GM12873 (cell line): ENCODE measurements around the gene AGRN.

Source experiments
- TF ChIP-seq, protein P1 (sequence below): IDR thresholded peaks from 2 replicates; pipeline ENCODE4 v1.5.1; 2012; ENCODE audit warnings: low read depth, mild to moderate bottlenecking, moderate library complexity, low read length, control low read depth; ENCODE audit not compliant: insufficient read depth; ENCODE audit errors: missing control alignments

Gene AGRN

DNA sequence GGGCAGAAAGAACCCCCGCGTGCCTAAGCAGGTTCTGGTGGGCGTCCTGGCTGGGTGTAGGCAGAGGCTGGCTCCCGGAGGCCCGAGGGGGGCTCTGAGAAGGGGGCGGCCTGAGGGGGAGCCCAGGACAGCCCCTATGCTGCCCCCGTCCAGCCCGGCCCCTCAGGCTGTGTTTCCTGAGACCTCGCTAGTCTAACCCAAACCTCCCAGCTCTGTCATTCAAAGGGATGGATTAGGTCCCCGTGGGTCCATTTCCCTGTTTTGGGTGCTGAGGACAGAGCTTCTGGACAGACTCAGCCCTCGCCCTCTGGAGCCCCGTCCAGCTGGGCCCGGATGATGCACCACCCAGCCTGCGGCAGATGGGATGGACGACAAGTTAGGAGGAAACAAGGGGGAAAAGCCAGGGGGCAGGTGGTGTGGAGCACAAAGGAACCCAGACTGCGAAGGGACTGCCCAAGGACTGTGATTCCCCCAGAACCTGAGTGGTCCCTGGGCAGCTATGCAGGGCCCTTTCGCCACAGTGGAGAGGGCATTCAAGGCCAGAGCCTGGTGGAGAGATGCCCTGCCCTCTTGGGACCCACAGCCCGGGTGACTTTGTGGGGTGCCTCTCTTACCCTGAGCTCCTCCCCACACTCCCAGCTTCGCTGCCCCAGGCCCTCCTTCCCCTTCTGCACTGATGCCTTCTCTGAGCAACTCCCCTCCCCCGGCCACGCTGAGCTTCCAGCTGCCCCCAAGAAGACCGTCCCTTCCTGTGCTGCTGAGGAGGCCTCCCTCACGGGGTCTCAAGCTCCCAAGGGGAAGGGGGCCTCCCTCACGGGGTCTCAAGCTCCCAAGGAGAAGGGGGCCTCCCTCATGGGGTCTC lies 22.8 kb upstream of the AGRN start:
- TF ChIP-seq, protein P1, sequence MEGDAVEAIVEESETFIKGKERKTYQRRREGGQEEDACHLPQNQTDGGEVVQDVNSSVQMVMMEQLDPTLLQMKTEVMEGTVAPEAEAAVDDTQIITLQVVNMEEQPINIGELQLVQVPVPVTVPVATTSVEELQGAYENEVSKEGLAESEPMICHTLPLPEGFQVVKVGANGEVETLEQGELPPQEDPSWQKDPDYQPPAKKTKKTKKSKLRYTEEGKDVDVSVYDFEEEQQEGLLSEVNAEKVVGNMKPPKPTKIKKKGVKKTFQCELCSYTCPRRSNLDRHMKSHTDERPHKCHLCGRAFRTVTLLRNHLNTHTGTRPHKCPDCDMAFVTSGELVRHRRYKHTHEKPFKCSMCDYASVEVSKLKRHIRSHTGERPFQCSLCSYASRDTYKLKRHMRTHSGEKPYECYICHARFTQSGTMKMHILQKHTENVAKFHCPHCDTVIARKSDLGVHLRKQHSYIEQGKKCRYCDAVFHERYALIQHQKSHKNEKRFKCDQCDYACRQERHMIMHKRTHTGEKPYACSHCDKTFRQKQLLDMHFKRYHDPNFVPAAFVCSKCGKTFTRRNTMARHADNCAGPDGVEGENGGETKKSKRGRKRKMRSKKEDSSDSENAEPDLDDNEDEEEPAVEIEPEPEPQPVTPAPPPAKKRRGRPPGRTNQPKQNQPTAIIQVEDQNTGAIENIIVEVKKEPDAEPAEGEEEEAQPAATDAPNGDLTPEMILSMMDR = no peak

DNA sequence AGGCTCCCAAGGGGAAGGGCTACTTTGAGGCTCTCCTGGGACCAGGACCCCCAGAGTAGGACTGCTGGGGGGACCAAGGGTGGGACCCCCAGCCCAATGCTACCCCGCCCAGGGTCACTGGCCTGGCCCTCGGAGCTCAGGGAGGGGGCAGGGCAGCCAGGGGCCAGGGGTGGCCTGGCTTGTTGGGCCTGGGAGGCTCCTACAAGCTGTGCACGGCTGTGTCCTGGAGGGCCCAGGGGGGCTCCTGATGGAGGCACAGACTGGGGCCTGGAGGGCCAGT lies 22.3 kb upstream of the AGRN start:
- TF ChIP-seq, protein P1 = no peak

DNA sequence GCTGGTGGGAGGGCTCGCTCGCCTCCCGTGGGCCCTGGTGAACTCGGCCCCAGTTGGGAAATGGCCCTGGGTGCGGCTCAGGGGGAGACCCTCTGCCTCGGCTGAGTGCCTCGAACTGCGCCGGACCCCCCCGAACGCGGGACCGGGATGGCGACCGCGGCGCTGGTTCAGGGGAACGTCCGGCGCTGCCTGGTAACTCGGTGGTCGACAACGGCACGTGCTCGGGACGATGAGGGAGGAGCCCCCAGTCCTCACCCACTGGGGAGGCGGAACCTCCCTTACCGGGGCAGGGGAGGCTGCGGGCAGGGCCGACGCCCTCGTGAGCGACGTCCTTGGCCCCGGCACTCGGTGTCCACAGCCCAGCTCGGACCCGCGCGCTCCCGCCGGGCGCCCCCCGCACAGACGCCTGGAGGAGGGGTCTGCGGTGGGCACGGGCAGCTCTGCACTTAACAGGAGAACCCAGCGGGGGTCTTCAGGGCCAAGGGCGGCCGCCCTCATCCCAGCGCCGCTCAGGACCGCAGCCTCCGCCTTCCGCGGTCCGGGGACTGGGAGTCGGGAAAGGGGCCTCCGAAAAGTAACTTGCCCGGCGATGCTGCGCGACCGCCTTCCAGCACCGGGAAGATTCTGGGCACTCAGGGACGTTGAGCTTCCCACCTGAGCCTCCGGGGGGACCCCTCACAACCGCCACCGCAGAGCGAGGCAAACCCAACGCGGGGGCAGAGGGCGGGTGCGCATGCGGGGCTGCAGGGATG lies 21.8 kb upstream of the AGRN start:
- TF ChIP-seq, protein P1 = no peak

DNA sequence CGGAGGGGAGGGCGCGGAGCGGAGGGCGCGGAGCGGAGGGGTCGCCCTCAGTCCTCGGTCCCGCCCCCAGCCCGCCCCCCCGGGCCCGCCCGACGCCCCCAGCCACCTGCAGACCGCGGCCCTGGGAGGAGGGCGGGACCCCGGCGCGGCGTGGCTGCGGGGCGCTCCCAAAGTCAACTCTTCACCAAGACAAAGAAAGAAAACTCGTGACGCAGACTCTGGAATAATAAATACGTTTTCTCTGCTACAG lies 21.2 kb upstream of the AGRN start:
- TF ChIP-seq, protein P1 = no peak

DNA sequence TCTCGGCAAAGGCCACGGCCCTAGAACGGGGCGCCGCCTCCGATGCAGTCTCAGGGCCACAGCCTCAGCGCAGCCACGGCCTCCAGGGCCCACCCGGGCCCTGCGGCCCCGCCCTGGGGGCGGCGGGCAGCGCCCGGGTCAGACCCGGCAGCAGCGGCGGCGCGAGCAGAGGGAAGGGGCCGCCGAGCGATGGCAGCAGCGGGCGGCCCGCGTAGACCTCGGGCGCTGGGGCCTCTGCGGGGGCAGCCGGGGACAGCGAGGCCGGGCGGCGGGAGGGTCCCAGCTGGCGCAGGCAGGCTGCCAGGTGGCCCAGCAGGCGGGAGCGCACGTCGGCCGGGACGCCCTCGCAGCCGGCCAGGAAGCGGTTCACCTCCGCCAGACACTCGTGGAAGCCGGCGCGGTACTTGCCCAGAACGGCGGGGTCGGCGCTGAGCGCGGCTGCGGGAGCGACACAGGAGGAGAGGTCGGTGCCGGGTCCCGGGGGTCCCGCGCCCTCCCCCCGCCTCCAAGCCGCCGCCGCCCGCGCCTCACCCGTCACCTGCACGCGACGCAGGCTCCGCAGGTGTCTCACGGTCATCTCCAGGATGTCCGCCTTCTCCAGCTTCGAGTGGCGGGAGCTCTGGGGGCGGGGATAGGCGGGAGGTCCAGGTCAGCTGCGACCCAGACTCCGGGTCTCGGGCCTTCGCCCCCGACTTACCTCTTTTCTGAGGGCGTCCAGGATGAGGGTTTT lies 20.8 kb upstream of the AGRN start:
- TF ChIP-seq, protein P1 = no peak

DNA sequence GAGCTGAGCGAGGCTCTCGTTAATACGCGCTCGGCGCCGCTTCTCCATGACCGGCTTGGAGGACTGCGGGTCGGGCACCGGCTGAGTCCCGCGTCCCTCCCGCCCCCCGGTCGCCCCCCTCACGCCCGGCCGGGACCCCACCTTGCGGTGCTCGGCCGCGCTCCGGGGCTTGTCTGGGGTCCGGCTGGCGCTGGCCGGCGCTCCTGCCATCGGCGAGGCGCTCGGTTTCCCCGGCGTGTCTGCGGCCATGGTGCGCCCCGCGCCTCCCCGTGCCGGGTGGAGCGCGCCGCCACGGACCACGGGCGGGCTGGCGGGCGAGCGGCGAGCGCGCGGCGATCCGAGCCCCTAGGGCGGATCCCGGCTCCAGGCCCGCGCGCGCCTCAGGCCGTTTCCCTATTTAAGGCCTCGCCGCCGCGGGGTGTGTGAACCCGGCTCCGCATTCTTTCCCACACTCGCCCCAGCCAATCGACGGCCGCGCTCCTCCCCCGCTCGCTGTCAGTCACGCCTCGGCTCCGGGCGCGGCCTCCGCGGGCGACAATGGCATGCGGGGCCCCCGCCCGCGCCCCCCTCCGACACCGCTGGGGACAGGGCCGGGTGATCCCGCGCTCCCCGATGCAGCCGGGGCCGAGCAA lies 20.1 kb upstream of the AGRN start, which contains the start of gene HES4:
TSS of gene HES4 (minus strand) at position 373 of the 632 bp plus-strand sequence. CDS start at position 249, 124 bp downstream.
- TF ChIP-seq, protein P1 = no peak
